Stimulated activated CD8-positive, alpha-beta memory T cell treated with anti-CD3 and anti-CD28 coated beads, Interleukin-12 subunit alpha, Interleukin-12 subunit beta, amount 100 ng/mL, for 24 hours (primary cell): Measurements from ENCODE around the gene COTL1.

ENCODE experiments used
- DNase-seq: peaks from one replicate; pipeline ENCODE4 v3.0.0-alpha.2; 2020; ENCODE audit errors: extremely low read depth

The COTL1 gene

DNA sequence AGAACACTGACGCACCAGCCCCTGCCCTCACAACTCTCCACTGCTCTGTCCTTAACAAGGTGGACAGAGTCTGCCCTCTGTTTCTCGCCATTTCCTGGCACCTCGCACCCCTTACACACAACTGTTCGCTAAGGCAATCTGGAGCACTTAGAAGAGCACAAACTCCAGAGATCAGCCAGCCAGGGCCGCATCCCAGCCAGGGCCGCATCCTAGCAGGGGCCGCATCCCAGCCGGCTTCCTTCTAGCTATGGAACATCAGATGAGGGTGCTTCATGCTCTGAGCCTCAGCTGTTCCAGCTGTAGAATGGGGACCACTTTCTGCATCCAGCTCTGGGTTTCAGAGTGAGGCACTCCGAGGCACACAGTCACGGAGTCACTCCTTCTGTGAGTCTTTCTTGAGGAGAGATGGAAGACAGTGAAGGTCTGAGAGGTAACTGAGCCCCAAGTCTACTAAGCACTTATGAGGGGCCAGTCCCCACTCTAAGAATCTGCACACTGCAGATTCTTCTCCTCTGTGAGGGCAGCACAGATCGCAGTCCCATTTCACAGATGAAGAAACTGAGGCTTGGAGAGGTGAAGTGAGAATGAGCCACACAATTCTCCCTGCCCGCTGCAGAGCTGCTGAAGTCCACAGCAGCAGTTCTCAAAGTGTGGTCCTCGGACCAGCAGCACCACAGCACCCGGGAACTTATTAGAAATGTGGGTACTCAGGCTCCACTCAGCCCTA is 20.9 kb downstream of the COTL1 start:
- no peak for DNase-seq

DNA sequence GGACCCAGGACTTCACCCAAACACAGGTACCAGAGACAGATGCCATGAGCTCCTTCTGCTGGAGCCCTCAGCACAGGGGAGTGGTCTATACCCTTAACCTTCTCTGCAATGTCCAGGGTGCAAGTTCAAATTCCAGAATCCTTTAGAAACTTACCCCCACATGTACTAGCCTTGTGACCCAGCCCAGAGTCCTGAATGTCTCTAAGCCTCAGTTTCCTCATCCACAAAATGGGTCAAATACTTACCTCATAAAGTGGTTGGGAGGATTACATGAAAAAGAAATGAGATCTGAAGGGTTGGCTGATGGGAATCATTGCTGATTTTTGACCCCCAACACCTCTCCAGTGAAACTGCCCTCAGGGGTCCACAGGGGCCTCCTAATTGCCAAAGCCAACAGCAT is 21.7 kb downstream of the COTL1 start:
- DNase-seq = no peak

- DNase-seq = no peak
Measured at GRCh38 chr16:84595052-84595481, 22.8 kb downstream of the COTL1 start.

DNA sequence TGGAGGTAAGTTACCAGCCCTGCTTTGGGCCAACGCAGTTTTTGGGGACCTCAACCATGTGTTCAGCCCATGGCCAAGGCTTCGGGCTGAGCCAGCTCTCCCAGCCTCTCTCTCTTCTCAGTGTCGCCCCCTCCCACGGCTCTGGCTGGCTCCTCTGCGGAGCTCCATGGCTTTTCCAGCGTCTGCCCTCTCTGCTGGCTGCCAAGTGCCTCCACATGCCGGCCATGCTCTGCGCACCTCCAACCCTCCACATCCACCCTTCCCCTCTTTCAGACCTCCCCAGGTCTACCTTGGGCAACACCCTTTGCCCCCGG is 23.2 kb downstream of the COTL1 start:
- no peak for DNase-seq

DNA sequence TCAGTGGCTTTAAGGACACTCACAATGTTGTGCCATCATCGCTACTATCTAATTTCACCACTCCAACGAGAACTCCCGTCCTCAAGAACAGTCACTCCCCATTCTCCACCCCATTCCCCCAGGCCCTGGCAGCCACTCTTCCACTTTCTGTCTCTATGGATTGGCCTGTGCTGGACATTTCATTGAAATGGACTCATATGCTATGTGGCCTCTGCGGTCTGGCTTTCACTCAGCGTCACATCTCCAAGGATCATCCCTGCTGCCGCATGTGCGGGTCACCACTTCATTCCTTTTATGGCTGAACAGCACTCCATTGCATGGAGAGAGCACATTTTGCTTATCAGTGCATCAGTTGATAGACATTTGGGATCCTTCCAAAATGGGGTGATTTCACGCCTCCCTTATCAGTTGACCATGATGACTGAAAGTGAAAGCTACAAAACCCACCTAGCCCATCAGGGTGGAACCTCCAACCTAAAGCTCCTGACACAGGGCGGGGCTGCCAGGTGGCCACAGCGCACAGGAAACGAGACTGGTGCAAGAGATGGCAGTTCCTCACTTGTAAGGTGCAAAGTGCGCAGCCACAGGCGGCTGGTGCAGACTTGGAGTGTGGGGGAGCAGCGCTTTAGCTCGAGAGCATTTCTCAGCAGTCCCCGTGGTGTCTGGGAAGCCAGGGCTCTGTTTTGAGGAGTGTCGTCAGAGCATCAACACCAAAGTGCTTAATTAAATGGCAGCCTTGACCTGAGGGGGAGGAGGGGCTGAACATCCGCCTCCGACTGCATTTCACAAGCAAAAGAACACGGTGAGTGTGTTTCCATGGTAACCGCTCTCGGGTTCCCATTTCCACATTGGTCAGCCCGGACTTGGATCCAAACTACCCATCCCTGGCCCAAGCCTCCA is 23.8 kb downstream of the COTL1 start:
- DNase-seq = no peak

DNA sequence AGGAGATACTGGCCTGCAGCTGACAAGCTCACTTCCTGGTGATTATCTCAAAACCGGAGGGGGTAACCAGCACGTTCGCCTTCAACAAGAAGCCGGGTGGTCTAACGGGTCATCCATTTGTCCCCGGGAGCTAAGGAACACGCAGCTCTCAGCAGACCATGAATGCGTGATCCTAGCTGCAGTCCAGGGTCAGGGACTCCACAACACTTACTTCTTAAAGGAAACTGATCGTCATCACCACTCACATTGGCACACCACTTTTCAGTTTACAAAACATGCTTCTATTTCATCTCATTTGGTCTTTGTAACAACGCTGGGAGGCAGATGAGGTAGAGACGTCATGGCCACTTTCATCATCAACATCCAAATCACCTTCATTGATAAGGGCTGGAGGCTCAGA is 25.2 kb downstream of the COTL1 start:
- no peak for DNase-seq

DNA sequence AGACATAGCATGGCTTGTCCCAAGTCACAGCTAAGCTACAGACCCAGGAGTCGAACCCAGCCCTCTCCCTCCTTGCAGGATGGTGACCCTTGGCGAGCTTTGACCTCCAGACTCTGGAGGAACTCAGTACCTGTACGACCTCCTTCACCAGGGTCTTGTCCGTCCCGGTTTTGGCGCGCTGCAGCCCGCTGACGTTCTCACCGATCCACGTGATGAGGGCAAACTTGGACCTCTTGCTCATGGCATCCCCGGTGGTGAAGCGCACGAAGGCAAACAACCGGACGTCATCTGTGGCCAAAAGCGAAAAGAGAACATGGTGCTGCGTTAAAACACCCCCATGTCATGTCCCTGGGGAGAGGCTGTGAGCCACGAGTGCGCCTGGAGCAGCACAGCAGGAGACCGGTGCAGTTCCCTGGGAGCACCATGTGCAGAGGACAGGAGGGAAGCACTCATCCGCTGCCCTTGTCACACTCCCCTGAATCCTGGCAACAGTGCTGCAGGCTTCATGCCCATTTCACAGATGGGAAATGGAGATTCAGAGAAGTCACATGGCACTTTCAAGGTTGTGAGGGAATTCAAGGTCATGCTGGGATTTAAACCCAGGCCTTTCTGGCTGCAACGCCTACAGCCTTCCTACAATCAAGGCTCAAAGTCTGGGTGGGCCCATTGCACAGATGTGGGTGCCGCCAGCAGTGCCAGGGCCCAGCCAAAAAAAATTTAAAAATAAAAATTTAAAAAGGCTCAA is 27.7 kb downstream of the COTL1 start:
- no peak for DNase-seq

- DNase-seq = no peak
Measured at GRCh38 chr16:84588991-84589390, 28.9 kb downstream of the COTL1 start.

DNA sequence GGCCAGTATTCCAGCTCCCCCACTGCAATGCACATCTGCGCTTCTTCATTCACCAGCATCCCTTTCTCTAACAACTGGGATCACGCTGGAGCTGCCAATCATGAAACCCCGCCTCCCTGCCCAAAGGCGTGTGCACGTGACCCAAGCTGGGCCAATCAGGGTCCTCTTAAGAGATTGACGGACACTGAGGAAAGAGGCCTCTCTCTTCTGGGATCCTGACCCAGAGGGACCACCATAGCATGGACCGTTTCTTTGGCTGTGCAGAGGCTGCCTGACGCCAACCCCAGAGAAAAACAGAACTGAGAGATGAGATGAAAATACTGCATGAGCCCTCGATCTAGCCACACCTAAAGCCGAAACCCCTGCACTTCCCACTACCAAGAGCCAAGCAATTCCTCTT is 32.0 kb downstream of the COTL1 start:
- DNase-seq = no peak

- no peak for DNase-seq
Measured at GRCh38 chr16:84585467-84585866, 32.4 kb downstream of the COTL1 start.

- no peak for DNase-seq
Measured at GRCh38 chr16:84584678-84585077, 33.2 kb downstream of the COTL1 start.

GRCh38 chr16:84583995-84584394 is 33.9 kb downstream of the COTL1 start:
- DNase-seq = no peak

DNA sequence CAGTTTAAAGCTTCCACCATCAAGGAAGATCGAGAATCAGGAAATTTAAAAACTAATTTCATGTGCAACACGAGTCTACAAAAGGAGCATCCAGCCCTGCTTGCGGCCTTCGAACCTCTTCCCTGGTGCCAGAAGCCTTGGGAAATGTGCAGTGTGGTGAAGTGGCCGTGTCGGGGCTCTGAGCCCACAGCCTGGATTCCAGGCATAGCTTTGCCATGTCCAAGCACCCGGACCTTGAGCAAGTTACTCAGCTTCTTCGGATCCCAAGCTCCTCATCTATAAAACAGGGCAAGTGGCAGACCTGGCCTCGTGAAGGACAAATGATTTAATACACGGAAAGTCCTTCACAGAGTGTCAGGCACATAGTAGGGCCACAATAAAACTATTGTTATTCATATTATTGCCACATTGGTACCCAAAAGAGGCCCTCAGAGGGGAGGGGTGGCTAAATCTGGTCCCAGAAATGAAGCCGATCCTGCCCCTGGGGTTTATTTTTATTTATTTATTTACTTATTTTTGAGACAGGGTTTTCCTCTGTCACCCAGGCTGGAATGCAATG is 34.8 kb downstream of the COTL1 start:
- no peak for DNase-seq

DNA sequence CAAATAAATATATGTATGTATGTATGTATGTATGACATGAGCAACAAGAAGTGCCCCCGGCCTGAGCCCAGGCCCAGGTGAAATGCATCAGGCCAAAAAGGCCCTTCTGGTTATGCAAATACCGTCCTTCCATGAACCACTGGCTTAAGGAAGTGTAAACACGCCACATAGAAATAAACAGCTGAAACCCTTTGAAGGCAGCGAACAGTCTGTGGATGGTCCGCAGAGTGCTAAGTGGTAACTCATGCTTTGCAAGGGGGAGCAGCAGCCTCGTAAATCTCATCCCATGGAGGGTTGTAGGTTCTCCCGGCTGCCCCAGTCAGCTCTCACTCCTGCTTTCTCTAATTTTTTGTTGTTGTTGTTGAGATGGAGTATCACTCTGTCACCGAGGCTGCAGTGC is 36.7 kb downstream of the COTL1 start:
- no peak for DNase-seq

DNA sequence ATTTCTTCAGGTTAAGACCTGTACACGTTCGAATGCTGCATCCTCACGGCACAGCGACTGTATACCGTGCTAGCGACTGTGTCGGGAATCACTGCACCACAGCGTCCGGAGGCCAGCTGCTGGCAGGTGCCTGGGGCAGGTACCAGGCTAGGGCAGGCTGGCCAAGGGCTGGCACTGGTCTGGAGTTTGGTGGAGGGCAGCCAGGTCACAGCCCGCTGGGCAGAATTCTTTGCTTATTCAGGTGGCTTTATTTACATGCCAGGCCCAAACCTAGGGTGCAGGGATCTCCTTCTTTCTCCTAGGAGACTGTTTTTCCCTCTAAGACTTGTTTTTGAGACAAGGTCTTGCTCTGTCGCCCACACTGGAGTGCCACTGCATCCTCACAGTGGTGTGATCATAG is 37.9 kb downstream of the COTL1 start:
- no peak for DNase-seq

DNA sequence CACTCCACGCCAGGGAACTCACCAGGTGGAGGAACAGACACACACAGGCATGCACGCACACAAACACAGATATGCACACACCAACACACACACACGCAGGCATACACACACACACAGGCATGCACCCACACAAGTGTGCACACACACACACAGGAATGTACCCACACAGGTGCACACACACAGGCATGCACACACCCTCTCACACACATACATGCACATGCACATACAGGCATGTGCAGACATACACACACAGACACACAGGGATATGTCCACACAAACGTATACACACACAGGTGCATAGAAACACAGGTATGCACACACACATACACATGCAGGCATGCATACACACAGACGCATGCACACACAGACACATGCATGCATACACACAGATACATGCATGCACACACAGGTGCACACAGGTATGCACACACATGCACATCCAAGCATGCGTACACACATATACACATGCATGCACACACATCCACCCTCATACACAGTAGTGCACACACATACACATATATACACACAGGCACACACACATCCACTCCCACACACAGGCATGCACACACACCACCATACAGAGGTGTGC is 39.2 kb downstream of the COTL1 start:
- DNase-seq = no peak

GRCh38 chr16:84577034-84577803 is 40.7 kb downstream of the COTL1 start:
- no peak for DNase-seq

- no peak for DNase-seq
Measured at GRCh38 chr16:84575914-84576313, 42.0 kb downstream of the COTL1 start.

- DNase-seq = no peak
Measured at GRCh38 chr16:84574191-84574590, 43.7 kb downstream of the COTL1 start.

DNA sequence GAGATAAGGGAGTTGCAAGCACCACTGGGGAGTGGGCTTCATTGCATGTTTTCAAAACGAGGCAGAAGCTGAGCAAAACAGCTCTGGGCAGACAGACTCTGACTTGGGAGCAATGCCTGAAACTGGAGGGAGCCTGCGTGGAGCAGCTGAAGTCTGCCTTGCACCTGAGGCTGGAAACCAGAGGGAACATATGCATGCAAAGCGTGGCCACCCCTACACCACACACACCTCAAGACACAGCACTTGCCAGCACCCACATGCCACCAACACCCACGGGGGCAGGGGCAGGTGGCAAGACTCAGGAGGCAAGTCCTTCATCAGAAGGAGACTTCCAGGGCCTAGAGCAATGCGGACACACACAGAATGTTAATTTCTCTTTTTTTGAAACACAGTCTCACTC is 45.8 kb downstream of the COTL1 start:
- no peak for DNase-seq

DNA sequence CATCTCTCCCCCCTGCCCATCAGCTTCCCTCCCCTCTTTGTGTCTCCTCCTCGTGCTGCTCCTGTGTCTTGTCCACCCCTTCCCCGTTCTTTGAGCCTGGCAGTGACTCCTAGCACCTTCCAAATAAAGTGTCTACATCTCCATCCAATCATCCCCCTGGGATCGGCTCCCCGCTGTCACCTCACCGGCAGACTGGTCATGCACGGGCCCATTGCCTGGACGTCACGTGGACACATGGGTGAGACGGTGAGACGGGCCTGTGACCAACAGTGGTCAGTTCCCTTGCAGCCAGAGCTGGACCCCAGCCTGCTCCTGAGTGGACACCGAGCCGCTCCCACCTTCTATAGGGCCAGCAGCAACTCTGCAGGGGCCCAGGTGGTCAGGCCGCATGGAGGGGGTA is 46.4 kb downstream of the COTL1 start:
- DNase-seq = no peak
